ENCODE results near the gene RERE. TPM values are rescaled to one million over a fixed set of nuclear protein-coding genes. Genes with fewer than 3 reads are reported as not detected.

Gene RERE
- total RNA-seq, 2 experiments from 2014 or later: 73.1 to 211 TPM

DNA sequence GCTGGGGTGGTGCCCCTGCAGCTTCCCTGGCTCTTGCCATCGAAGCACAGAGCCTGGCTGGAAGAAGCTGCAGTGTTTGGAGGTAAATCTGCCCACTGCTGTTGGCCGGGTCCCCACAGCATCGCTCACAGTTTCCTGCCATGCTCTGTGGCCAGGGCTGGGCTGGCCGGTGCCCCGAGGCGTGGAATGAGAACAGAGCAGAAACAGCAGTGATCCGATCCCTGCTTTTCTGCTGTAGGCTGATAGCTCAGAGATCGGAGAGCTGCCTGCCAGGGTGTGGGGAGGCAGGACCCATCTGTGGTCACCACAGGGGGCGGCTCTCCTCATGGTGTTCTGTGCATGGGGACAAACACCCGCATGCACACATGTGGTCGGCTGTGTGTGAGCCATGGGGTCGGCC, 488.0 kb downstream of the RERE start:
- Histone ChIP-seq H3K9me3 (ENCODE audit: low read length) (no peaks in the 10 kb centered on the region), H2AFZ (ENCODE audit: low read length) (no peak overlapping the region), H3K9me2 (ENCODE audit: insufficient read depth, low read length) (no peaks in the 10 kb centered on the region), H4K20me1 (ENCODE audit: insufficient read depth, low read length) (no peaks in the 10 kb centered on the region), H3K36me3 (ENCODE audit: insufficient read depth, low read length) (no peaks in the 10 kb centered on the region), H3K4me1 (ENCODE audit: insufficient read depth, low read length, poor library complexity, severe bottlenecking) (no peaks in the 10 kb centered on the region), H3K27ac (ENCODE audit: low read depth, low read length, poor library complexity, severe bottlenecking) (no peak overlapping the region), H3K4me3 (ENCODE audit: low read depth, low read length, poor library complexity, severe bottlenecking) (no peak overlapping the region), H3K79me2 (ENCODE audit: insufficient read depth, low read depth, low read length) (no peaks in the 10 kb centered on the region), H3K4me2 (ENCODE audit: low read length) (no peak overlapping the region)
- TF ChIP-seq, protein P1, sequence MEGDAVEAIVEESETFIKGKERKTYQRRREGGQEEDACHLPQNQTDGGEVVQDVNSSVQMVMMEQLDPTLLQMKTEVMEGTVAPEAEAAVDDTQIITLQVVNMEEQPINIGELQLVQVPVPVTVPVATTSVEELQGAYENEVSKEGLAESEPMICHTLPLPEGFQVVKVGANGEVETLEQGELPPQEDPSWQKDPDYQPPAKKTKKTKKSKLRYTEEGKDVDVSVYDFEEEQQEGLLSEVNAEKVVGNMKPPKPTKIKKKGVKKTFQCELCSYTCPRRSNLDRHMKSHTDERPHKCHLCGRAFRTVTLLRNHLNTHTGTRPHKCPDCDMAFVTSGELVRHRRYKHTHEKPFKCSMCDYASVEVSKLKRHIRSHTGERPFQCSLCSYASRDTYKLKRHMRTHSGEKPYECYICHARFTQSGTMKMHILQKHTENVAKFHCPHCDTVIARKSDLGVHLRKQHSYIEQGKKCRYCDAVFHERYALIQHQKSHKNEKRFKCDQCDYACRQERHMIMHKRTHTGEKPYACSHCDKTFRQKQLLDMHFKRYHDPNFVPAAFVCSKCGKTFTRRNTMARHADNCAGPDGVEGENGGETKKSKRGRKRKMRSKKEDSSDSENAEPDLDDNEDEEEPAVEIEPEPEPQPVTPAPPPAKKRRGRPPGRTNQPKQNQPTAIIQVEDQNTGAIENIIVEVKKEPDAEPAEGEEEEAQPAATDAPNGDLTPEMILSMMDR (conservative IDR thresholded peaks at IDR 0.05; ENCODE audit: low read length): no peak
- TF ChIP-seq EZH2phosphoT487 (IDR thresholded peaks at IDR 0.05; ENCODE audit: borderline replicate concordance, low read depth, low read length): no peak
- no peak for DNase-seq (ENCODE audit: low spot score)
- intact Hi-C loops (cut with micrococcal nuclease; ENCODE audit: unreplicated experiment): no loop called here
- POLR2A ChIA-PET: no interaction called here
- BruUV-seq (replicated peaks): no TSS peak
- CTCF ChIA-PET (ENCODE audit: unreplicated experiment): no interaction called here

DNA sequence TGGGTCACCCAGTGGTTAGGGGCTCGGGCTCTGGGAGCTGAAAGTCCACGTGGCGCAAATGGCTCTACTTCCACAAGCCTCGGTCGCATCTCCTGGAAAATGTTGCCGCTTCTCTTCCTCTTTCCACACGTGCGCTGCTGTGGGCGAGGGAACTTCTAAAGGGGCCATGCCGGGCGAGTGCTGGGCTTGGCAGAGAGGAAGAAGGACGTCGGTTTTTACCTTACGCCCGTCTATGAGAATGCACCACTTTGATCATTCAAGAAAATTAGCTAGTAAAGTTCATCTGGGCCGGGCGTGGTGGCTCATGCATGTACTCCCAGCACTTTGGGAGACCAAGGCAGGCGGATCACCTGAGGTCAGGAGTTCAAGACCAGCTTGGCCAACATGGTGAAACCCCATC, 489.2 kb downstream of the RERE start:
- TF ChIP-seq EZH2phosphoT487 (IDR thresholded peaks at IDR 0.05; ENCODE audit: borderline replicate concordance, low read depth, low read length): no peak
- TF ChIP-seq, protein P1 (conservative IDR thresholded peaks at IDR 0.05; ENCODE audit: low read length): no peak
- Histone ChIP-seq H3K4me3 (ENCODE audit: low read depth, low read length, poor library complexity, severe bottlenecking) (no peak overlapping the region), H2AFZ (ENCODE audit: low read length) (no peak overlapping the region), H3K36me3 (ENCODE audit: insufficient read depth, low read length) (no peaks in the 10 kb centered on the region), H3K27ac (ENCODE audit: low read depth, low read length, poor library complexity, severe bottlenecking) (no peak overlapping the region), H3K4me2 (ENCODE audit: low read length) (no peak overlapping the region), H3K9me2 (ENCODE audit: insufficient read depth, low read length) (no peaks in the 10 kb centered on the region), H3K79me2 (ENCODE audit: insufficient read depth, low read depth, low read length) (no peaks in the 10 kb centered on the region), H3K4me1 (ENCODE audit: insufficient read depth, low read length, poor library complexity, severe bottlenecking) (no peaks in the 10 kb centered on the region), H3K9me3 (ENCODE audit: low read length) (no peaks in the 10 kb centered on the region), H4K20me1 (ENCODE audit: insufficient read depth, low read length) (no peaks in the 10 kb centered on the region)
- BruUV-seq (replicated peaks): no TSS peak
- DNase-seq (ENCODE audit: low spot score): no peak
- CTCF ChIA-PET (ENCODE audit: unreplicated experiment): no interaction called here
- POLR2A ChIA-PET: no interaction called here
- intact Hi-C loops (cut with micrococcal nuclease; ENCODE audit: unreplicated experiment): no loop called here

DNA sequence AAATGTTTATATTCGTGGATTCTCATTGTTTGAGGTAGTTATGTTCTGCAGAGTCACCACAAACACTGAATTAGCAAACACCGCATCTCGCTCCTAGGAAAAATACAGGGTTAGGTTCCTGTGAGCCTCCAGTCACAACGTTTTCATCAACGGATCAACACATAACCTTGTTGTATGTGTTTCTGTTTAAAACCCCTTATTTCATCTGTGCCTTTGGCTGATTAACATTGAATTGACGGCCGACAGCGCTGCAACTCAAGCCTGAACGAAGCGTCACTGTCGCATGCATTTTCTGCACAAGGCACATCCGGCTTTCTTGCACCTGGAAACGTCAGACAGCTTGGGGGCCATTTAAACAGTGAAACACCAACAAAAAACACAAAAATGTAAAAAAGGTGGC, 491.2 kb downstream of the RERE start:
- no peaks in the 10 kb centered on the region for H4K20me1 ChIP-seq (ENCODE audit: insufficient read depth, low read length)
- H3K4me3 ChIP-seq (ENCODE audit: low read depth, low read length, poor library complexity, severe bottlenecking): no peak overlapping the region
- intact Hi-C loops (cut with micrococcal nuclease; ENCODE audit: unreplicated experiment): no loop called here
- H2AFZ ChIP-seq (ENCODE audit: low read length): no peak overlapping the region
- no peak for DNase-seq (ENCODE audit: low spot score)
- H3K4me2 ChIP-seq (ENCODE audit: low read length): no peak overlapping the region
- no peaks in the 10 kb centered on the region for H3K4me1 ChIP-seq (ENCODE audit: insufficient read depth, low read length, poor library complexity, severe bottlenecking)
- BruUV-seq (replicated peaks): no TSS peak
- H3K27ac ChIP-seq (ENCODE audit: low read depth, low read length, poor library complexity, severe bottlenecking): no peak overlapping the region
- no peaks in the 10 kb centered on the region for H3K36me3 ChIP-seq (ENCODE audit: insufficient read depth, low read length)
- no peaks in the 10 kb centered on the region for H3K79me2 ChIP-seq (ENCODE audit: insufficient read depth, low read depth, low read length)
- ChIA-PET CTCF (ENCODE audit: unreplicated experiment) (no interaction called here), POLR2A (no interaction called here)
- no peak for TF ChIP-seq EZH2phosphoT487 (IDR thresholded peaks at IDR 0.05; ENCODE audit: borderline replicate concordance, low read depth, low read length)
- TF ChIP-seq, protein P1 (conservative IDR thresholded peaks at IDR 0.05; ENCODE audit: low read length): no peak
- H3K9me2 ChIP-seq (ENCODE audit: insufficient read depth, low read length): no peaks in the 10 kb centered on the region
- H3K9me3 ChIP-seq (ENCODE audit: low read length): no peaks in the 10 kb centered on the region

Measured in OCI-LY7 (cell line).